Non-pigmented ciliary epithelial cell (primary cell): ENCODE results near the gene RNF25.

Source experiments
- DNase-seq: peaks from one replicate; pipeline ENCODE4 v3.0.0-alpha.2; 2010; ENCODE audit warnings: low read depth

Gene RNF25

DNA sequence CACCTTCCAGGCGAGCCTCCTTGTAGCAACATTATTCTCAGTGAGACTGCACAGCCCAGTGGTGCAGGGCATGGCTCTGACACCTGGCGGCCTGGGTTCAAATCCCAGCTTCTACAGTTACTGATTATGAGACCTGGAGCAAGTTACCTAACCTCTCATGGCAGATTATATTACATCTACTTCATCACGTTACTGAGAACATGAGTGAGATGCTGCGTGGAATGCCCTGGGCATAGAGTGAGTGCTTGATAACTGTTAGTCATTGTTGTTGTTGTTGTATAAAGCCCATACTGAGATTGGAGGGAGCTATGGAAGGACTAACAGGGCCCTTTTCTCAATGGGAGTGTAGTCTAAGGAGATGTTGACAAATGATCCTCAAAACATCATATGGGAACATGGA lies 45.4 kb downstream of the RNF25 start:
- no peak for DNase-seq

- no peak for DNase-seq
Observed at GRCh38 chr2:218623366-218623705, 48.5 kb downstream of the RNF25 start.

GRCh38 chr2:218622606-218623365 lies 49.0 kb downstream of the RNF25 start:
- DNase-seq = no peak

DNA sequence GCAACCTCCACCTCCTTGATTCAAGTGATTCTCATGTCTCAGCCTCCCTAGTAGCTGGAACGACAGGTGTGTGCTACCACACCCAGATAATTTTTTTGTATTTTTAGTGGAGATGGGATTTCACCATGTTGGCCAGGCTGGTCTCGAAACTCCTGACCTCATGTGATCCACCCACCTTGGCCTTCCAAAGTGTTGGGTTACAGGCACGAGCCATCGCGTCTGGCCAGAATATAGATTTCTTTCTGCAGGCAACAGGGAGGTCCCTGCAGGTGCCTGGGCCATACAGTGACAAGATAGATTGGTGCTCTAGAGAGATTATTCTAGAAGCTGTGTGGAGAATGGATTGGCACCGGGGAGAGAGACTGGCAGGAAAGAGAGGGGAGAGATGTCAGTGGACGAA lies 50.8 kb downstream of the RNF25 start:
- DNase-seq = no peak

DNA sequence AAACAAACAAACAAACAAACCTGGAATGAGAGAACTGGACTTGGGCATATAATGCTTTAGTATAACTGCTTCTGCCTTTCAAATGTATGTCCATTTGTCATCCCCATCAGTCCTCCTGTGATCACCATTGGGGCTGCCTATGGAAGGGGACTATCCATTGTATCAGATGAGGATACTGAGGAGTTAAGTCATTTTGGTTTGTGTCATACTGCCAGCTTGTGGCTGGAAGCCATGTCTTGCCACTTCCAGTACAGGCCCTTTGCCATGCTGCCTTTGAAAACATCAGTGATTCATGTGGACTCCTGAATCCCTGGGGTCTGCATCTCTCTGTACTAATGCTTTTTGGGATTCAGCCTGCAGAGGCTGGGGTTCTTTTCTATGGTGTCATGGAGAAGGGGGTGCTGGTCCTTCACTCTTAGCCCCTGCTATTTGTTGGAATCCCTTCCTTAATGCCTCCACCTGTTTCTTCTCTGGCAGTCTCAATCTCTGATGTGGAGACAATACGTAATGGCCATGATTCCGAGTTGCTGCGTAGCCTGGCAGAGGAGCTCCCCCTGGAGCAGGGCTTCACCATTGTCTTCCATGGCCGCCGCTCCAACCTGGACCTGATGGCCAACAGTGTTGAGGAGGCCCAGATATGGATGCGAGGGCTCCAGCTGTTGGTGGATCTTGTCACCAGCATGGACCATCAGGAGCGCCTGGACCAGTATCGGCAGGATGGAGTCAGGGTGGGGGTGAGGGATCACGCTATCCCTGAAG lies 53.5 kb downstream of the RNF25 start:
- DNase-seq = no peak

- no peak for DNase-seq
Observed at GRCh38 chr2:218615868-218616315, 55.9 kb downstream of the RNF25 start.
